GM04503 (cell line): Measurements from ENCODE around the gene THOC7.

Experiments
- DNase-seq: peaks from one replicate; pipeline ENCODE4 v3.0.0-alpha.2; 2012; ENCODE audit warnings: low read depth

THOC7 gene

DNA sequence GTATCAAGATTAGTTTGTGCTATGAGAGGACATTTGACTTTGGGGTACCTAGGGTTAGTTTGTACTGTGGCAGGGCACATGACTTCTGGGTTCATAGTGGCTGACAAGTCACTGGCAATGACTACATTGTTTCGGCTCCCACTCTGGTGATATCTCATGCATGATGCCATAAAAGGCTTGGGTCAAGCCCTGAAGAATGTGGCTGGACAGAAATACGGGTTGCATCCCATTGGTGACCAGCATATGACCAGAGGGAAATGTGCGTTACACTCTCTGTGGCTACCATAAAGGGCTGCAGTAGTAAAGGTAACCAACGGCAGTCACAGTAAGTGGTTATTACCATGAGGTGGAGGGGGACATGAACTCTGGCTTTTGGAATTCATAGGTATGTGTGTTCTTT lies 18.4 kb downstream of the THOC7 start:
- DNase-seq, result no peak

DNA sequence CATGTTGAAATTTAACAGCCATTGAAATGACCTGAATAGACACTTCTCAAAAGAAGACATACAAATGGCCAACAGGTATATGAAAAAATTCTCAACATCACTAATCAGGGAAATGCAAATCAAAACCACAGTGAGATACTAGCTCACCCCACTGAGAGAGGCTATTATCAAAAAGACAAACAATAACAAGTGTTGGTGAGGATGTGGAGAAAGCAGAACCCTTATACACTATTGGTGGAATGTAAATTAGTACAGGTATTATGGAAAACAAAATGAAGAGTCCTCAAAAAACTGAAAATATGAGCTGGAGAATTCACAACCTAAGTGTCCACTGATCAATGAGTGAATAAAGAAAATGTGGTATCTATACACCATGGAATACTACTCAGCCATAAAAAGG lies 21.5 kb downstream of the THOC7 start:
- no peak for DNase-seq

- no peak for DNase-seq
Measured at GRCh38 chr3:63841704-63842103, 21.9 kb downstream of the THOC7 start.

DNA sequence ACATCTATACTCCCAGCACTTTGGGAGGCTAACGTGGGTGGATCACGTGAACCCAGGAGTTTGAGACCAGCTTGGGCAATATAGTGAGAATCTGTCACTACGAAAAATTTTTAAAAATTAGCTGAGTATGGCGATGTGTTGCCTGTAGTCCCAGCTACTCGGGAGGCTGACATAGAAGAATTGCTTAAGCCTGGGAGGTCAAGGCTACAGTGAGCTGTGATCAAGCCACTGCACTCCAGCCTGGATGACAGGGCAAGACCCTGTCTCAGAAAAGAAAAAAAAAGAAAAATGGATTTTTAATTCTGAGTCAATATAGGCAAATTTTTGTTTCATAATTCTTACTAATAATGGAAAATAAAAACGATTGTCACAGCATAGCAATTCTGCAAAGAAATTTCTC lies 31.2 kb downstream of the THOC7 start:
- no peak for DNase-seq

DNA sequence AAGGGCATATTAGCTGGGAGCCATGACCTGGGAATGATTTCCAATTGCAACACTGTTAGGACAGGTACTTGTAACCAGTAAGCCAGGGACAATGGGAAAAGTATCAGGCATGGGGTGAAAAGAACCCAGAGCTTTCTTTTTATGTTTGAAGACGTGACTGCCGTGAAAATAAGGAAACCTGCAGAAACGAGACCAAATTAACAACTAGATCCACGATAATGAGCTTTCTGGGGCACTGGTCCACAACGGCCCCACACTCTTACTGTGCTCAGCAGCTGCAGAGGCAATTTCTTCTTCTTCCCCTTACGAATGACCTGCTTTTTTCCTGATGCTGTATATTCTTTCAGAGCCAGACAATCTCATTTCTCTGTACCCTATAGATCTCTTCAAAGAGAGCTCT lies 33.1 kb downstream of the THOC7 start:
- DNase-seq, result no peak

- DNase-seq, result no peak
Measured at GRCh38 chr3:63824309-63824708, 39.3 kb downstream of the THOC7 start.

DNA sequence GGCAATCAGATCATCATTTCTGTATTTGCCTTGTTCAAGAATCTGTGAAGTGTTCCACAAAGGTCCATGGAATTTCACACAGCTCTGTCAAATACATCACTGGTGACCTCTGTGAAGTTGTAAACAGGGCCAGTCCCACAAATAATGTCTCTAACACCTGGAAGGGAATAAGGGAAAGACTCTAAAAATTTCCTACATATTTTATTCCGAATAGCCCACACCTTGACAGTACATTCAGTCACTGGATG lies 44.5 kb downstream of the THOC7 start, which contains the start of gene C3orf49:
TSS of gene C3orf49 (plus strand) at position 149 of the 248 bp plus-strand sequence. CDS start 173 bp downstream, outside the sequence.
- no peak for DNase-seq

DNA sequence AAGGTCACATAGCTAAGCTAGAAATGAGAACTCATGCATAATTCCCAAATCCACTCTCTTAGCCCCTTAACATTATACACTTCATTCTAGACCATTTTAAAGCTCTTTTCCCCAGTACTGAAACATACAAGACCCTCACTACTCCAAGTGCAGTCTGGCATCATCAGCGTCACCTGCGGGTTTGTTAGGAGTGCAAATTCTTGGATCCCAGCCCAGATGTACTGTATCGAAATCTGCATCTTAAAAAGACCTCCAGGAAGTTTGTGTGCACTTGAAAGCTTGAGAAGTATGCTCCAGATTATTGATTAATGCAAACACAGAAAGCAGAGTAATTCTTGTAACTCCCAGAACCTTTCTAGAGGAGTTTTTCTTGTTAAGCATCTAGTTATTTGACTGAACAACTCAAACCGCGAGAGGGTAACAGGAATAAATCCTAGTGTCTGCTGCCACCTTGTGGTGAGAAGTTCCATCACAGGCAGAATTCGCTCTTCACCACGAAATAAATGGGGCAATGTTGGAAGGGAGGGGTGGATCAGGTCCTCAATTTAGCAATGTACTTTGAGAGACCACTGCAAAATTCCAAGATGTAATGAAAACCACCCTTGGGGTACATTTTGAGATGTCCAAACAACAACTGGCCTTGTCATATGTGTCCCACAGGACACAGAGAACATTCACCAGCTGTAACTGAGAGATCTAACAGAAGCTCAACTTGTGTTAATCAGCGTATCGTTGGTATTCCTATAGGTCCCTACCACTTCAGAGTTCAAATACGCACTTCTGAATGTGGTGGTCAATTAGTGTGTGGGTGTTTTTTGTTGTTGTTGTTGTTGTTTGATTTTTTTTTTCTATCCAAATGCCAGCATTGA lies 45.1 kb downstream of the THOC7 start:
- DNase-seq, result no peak

DNA sequence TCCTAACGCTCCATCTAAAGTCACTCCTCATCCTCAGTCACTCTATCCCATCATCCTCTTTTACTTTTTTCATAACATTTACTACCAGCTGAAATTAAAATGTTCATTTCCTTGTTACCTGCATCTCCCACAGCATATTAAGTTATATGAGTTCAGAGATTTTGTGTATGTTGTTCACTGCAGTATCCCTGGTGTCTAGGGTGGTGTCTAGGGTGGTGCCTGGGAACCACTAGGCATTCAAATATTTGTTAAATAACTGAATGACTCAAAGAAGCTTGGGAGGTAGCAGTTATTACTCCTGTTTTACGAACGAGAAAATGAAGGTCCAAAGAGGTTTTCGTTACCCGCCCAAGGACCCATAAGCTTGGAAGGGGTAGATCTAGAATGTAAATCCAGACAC lies 46.4 kb downstream of the THOC7 start:
- no peak for DNase-seq

GRCh38 chr3:63814237-63814636 lies 49.4 kb downstream of the THOC7 start:
- no peak for DNase-seq

DNA sequence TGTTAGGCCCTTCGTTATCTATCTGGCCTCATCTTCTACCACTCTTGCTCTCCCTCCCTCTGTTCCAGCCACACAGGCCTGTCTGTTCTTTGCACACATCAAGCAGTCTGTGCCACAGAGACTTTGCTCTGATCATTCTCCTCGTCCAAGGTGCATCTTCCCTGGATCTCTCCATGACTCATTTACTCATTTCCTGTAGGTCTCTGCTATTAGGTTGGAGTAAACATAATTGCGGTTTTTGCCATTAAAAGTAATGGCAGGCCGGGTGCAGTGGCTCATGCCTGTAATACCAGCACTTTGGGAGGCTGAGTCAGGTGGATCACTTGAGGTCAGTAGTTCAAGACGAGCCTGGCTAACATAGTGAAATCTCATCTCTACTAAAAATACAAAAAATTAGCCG lies 54.0 kb downstream of the THOC7 start:
- peak; percentile 23 for DNase-seq

DNA sequence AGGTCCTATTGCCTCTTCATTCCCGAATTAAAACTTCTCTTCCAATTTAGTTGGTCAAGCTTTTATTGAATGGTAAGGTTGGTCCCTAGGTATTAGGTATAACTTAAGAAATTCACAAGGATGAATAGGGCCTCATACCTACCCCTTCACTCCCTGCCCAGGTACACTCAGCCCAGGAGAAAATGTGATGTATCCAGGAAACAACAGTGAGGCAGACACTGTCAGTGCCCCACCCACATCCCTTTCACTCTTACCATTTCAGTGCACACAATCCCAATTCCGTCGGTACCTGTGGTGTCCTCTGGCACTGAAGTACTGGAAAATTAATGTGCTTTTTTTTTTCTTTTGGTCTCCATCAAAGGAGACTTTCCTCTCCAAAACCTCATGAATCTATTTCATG lies 55.0 kb downstream of the THOC7 start:
- no peak for DNase-seq

- no peak for DNase-seq
Measured at GRCh38 chr3:63807961-63808565, 55.5 kb downstream of the THOC7 start.

- no peak for DNase-seq
Measured at GRCh38 chr3:63803911-63804310, 59.7 kb downstream of the THOC7 start.

- no peak for DNase-seq
Measured at GRCh38 chr3:63800097-63800496, 63.5 kb downstream of the THOC7 start.

DNA sequence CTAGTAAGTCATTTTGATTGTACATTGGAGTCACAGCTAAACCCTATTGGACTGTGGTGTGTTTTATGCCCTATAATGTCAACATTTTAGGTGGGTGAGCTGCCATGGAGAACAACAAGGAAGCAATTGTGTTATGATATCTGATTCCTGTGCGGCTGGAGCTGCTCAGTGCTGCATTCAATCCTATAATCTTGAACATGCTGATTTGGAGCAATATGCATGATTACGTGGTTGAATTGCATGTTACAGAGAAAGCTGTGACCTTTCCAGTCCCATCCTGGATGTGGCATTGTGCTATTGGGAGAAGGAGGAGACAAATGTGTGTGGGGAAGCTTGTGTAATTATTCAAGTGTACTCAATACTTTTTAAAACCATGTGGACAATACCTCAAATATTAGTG lies 64.7 kb downstream of the THOC7 start:
- DNase-seq, result no peak

DNA sequence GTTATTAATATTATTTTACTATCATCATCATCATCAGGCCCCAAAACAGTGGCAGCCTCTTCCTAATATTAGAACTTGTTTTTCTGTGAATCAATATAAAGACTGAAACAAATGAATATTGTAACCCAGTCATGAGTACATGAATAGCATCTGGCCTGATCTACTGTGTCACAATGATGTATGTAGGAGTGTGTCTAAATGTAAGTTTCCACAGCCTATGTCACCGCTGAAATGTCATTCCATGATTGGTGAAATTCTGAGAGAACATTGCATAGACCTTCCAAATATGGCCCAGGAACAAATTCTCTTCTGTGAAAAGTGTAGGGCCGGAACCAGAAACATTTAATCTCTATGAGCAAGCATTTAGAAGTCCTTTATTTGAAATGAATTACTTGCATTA lies 65.1 kb downstream of the THOC7 start:
- DNase-seq, result no peak

DNA sequence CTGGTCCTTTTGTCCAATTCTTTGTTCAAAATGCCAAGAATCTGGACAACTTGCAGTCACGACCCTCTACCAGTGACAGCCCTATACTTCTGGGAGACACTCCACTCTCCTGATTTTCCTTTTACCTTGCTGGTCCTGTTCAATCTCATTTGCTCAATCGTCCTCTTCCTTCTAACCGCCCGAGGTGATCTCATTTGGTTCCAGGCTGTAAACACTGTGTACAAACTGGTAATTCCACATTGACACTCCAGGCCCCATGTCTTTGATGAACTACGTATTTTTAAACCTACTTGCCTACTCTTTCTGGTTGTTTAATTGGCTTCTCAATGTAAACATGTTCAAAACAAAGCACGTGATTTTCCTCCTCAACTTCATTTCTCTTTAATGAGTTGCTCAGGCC lies 68.2 kb downstream of the THOC7 start:
- no peak for DNase-seq

DNA sequence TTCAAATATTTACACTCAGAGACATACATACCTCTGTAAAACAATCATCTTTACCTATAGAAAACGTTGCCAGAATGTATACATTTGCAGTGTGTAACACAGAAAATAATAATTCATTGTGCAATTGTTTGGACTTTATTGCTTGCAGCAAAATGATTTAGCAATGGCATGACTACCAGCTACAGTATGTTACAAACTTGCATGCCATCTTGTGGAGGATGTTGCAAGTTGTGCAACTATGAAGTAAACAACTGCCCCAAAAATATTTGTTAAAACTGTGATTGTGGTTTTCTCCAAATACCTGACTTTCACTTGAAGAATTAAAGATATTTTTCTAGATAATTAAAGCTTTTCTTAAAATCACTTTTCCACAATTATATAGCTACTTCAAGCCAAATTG lies 71.6 kb downstream of the THOC7 start:
- DNase-seq, result peak; percentile 58
